Measurements from ENCODE around the gene BEST3.
"Not testable (repeated sequence)": the region's sequence is repeated elsewhere in the genome, so short reads cannot be mapped to it uniquely, and the experiment has no call there.

The BEST3 gene

GRCh38 chr12:69664930-69665377 lies 34.1 kb downstream of the BEST3 start:
- not testable (repeated sequence) for H3K27ac Mint-ChIP-seq, H3K4me3 Mint-ChIP-seq, ATAC-seq, H3K9me3 Mint-ChIP-seq, H3K4me1 Mint-ChIP-seq, DNase-seq
- peaks cover 20% of the 10 kb centered on the region for H3K27me3 Mint-ChIP-seq

GRCh38 chr12:69663726-69664125 lies 35.4 kb downstream of the BEST3 start:
- peaks cover 25% of the 10 kb centered on the region for H3K27me3 Mint-ChIP-seq
- H3K27ac Mint-ChIP-seq = no peak overlapping the region
- H3K4me3 Mint-ChIP-seq = no peak overlapping the region
- ATAC-seq (no peak), DNase-seq (no peak)
- no peaks in the 10 kb centered on the region for H3K9me3 Mint-ChIP-seq
- H3K4me1 Mint-ChIP-seq = no peaks in the 10 kb centered on the region

GRCh38 chr12:69662764-69663163 lies 36.3 kb downstream of the BEST3 start:
- Mint-ChIP-seq H3K4me3 (no peak overlapping the region), H3K9me3 (no peaks in the 10 kb centered on the region)
- no peak for ATAC-seq

GRCh38 chr12:69661386-69661785 lies 37.7 kb downstream of the BEST3 start:
- no peak for DNase-seq
- Mint-ChIP-seq H3K4me3 (no peak overlapping the region), H3K27me3 (peaks cover 29% of the 10 kb centered on the region), H3K4me1 (no peaks in the 10 kb centered on the region), H3K27ac (no peak overlapping the region), H3K9me3 (no peaks in the 10 kb centered on the region)
- ATAC-seq = no peak

More at GRCh38 chr12:69662764-69663163, 36.3 kb downstream of the BEST3 start:
- DNase-seq = no peak
- Mint-ChIP-seq H3K27ac (no peak overlapping the region), H3K4me1 (no peaks in the 10 kb centered on the region), H3K27me3 (peaks cover 29% of the 10 kb centered on the region)

- ATAC-seq = no peak
- Mint-ChIP-seq H3K27me3 (peaks cover 29% of the 10 kb centered on the region), H3K4me3 (no peak overlapping the region), H3K9me3 (no peaks in the 10 kb centered on the region), H3K4me1 (no peaks in the 10 kb centered on the region), H3K27ac (no peak overlapping the region)
- no peak for DNase-seq
Observed at GRCh38 chr12:69660164-69660863, 38.8 kb downstream of the BEST3 start.

GRCh38 chr12:69658203-69658602 lies 40.9 kb downstream of the BEST3 start:
- peaks cover 24% of the 10 kb centered on the region for H3K27me3 Mint-ChIP-seq
- no peak overlapping the region for H3K4me3 Mint-ChIP-seq
- H3K27ac Mint-ChIP-seq = peak overlapping the region in 1 of 2 donors; percentile 33
- no peak for DNase-seq
- no peak for ATAC-seq
- no peaks in the 10 kb centered on the region for H3K4me1 Mint-ChIP-seq
- H3K9me3 Mint-ChIP-seq = no peaks in the 10 kb centered on the region

GRCh38 chr12:69657376-69658137 lies 41.5 kb downstream of the BEST3 start:
- no peak for DNase-seq
- Mint-ChIP-seq H3K27ac (no peak overlapping the region), H3K4me1 (no peaks in the 10 kb centered on the region), H3K4me3 (no peak overlapping the region), H3K9me3 (no peaks in the 10 kb centered on the region), H3K27me3 (peaks cover 19% of the 10 kb centered on the region)
- ATAC-seq = no peak

- H3K27ac Mint-ChIP-seq = no peak overlapping the region
- DNase-seq = no peak
Observed at GRCh38 chr12:69655616-69656340, 43.3 kb downstream of the BEST3 start.

GRCh38 chr12:69653703-69654102 lies 45.4 kb downstream of the BEST3 start:
- H3K9me3 Mint-ChIP-seq = no peaks in the 10 kb centered on the region
- DNase-seq = no peak
- no peaks in the 10 kb centered on the region for H3K4me1 Mint-ChIP-seq
- no peak for ATAC-seq
- no peak overlapping the region for H3K27ac Mint-ChIP-seq
- no peak overlapping the region for H3K4me3 Mint-ChIP-seq
- H3K27me3 Mint-ChIP-seq = peaks cover 11% of the 10 kb centered on the region

More at GRCh38 chr12:69655616-69656340, 43.3 kb downstream of the BEST3 start:
- no peak for ATAC-seq
- Mint-ChIP-seq H3K4me1 (no peaks in the 10 kb centered on the region), H3K27me3 (peaks cover 17% of the 10 kb centered on the region), H3K9me3 (no peaks in the 10 kb centered on the region), H3K4me3 (no peak overlapping the region)

- ATAC-seq (no peak), DNase-seq (no peak)
- Mint-ChIP-seq H3K27me3 (peaks cover 22% of the 10 kb centered on the region), H3K4me1 (no peaks in the 10 kb centered on the region), H3K9me3 (no peaks in the 10 kb centered on the region), H3K27ac (no peak overlapping the region), H3K4me3 (no peak overlapping the region)
Observed at GRCh38 chr12:69651922-69652321, 47.2 kb downstream of the BEST3 start.

- Mint-ChIP-seq H3K27ac (no peak overlapping the region), H3K9me3 (no peaks in the 10 kb centered on the region), H3K4me3 (no peak overlapping the region), H3K27me3 (peaks cover 22% of the 10 kb centered on the region), H3K4me1 (no peaks in the 10 kb centered on the region)
- DNase-seq (no peak), ATAC-seq (no peak)
Observed at GRCh38 chr12:69649529-69649928, 49.6 kb downstream of the BEST3 start.

- no peaks in the 10 kb centered on the region for H3K4me1 Mint-ChIP-seq
- H3K9me3 Mint-ChIP-seq = no peaks in the 10 kb centered on the region
- no peak for ATAC-seq
- H3K4me3 Mint-ChIP-seq = no peak overlapping the region
- no peak for DNase-seq
- H3K27ac Mint-ChIP-seq = no peak overlapping the region
- H3K27me3 Mint-ChIP-seq = peaks cover 22% of the 10 kb centered on the region
Observed at GRCh38 chr12:69648476-69648875, 50.6 kb downstream of the BEST3 start.

GRCh38 chr12:69647178-69647577 lies 51.9 kb downstream of the BEST3 start:
- Mint-ChIP-seq H3K9me3 (no peaks in the 10 kb centered on the region), H3K27me3 (peaks cover 22% of the 10 kb centered on the region), H3K4me3 (no peak overlapping the region), H3K4me1 (no peaks in the 10 kb centered on the region), H3K27ac (no peak overlapping the region)
- no peak for DNase-seq
- ATAC-seq = no peak

- Mint-ChIP-seq H3K4me3 (no peak overlapping the region), H3K4me1 (no peaks in the 10 kb centered on the region), H3K27ac (no peak overlapping the region), H3K27me3 (peaks cover 22% of the 10 kb centered on the region), H3K9me3 (no peaks in the 10 kb centered on the region)
- DNase-seq = no peak
- no peak for ATAC-seq
Observed at GRCh38 chr12:69645031-69645430, 54.1 kb downstream of the BEST3 start.

GRCh38 chr12:69644511-69644910 lies 54.6 kb downstream of the BEST3 start:
- Mint-ChIP-seq H3K9me3 (no peaks in the 10 kb centered on the region), H3K4me1 (peaks cover 2% of the 10 kb centered on the region), H3K27me3 (peaks cover 18% of the 10 kb centered on the region), H3K27ac (no peak overlapping the region), H3K4me3 (no peak overlapping the region)
- ATAC-seq (no peak), DNase-seq (no peak)

- H3K9me3 Mint-ChIP-seq = no peaks in the 10 kb centered on the region
- ATAC-seq (no peak), DNase-seq (no peak)
- H3K27ac Mint-ChIP-seq = peak overlapping the region in 1 of 2 donors; percentile 79
- peaks cover 5% of the 10 kb centered on the region for H3K4me1 Mint-ChIP-seq
- peaks cover 5% of the 10 kb centered on the region for H3K27me3 Mint-ChIP-seq
- no peak overlapping the region for H3K4me3 Mint-ChIP-seq
Observed at GRCh38 chr12:69642531-69642930, 56.6 kb downstream of the BEST3 start.

All from stimulated activated naive CD8-positive, alpha-beta T cell treated with anti-CD3 and anti-CD28 coated beads, Interleukin-15, amount 100 ng/mL, for 72 hours (primary cell).